Muscle of back (tissue), 11 donors: ENCODE data around the gene HOTAIR. TPM values are rescaled to one million over a fixed set of nuclear protein-coding genes. Genes with fewer than 3 reads are reported as not detected.

Experiments
- DNase-seq, 3 donors: peaks; one replicate each; pipeline versions ENCODE4 v3.0.0 to v3.0.0-alpha.2; 2013
- polyA plus RNA-seq, 10 donors: library from polyadenylated mRNA; unstranded; fragments of 120-200 nt; gene quantifications; one replicate each; pipeline ENCODE4 v1.2.1, GENCODE V29; 2013; ENCODE audit not compliant: insufficient read length in 10 of 10

The HOTAIR gene
- polyA plus RNA-seq, 10 donors, result 0.05 to 7.9 (median 0.68) TPM; not detected in 4

DNA sequence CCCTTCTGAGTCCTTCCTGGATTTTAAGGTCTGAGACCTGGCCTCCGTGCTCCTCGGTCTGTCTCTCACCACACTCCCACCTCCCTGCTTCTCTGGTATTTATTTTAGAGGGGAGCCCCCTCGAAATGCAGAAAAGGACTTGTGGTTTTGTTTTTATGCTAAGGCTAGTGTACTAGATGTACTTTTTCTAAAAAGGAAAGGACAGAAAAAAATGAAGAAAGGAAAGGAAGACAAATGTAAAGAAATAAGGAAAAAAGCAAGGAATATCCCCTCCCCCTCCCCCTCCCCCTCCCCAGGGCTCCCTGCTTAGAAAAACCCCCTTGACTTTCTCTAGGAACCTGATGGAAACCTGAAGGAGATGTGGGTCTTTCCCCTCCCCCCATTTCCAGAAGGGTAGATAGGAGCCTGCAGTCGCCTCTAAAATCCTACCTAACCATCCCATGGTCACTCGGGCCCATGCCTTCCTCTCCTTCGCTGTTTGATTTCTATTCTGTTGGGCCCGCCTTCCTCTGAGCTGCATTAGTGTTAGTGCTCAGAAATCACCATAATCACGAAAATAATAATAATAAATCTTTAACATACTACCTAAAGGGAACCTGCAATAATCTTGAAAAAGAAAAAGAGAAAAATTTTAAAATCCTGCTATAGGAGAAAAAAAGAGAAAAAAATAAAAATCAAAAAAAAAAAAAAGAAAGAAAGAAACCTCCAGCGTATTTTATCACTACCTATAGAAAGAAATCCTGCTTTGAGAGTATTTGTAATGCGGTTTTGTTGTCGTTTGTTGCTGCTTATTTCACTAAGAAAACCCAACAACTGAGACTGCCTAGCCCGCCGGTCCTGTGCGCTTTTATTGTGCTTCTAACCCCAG is 37.1 kb upstream of the HOTAIR start:
- no peak for DNase-seq

DNA sequence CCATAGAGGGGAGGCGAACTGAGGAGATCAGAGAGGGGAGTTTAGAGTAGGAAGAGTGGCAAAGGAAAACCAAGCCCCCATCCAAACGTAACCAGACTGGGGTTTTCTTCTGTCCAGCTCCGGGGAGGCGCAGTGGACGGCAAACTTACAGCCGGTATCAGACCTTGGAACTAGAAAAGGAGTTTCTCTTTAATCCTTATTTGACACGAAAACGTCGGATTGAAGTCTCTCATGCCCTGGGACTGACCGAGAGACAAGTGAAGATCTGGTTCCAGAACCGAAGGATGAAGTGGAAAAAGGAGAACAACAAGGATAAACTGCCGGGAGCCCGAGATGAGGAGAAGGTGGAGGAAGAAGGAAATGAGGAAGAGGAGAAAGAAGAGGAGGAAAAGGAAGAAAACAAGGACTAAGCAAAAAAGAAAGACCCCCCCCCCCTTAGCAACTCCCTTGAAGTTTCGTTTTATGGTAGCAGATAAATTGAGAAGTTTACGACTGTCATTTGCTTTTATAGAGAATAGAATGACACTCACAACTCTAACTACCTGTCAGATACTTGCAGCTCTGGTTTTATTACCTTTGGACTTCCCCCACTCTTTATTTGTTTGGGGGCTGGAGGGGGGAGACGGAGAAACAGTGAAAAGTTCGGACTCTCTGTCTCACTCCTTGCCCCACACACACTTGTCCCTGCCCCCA is 36.4 kb upstream of the HOTAIR start:
- no peak for DNase-seq

DNA sequence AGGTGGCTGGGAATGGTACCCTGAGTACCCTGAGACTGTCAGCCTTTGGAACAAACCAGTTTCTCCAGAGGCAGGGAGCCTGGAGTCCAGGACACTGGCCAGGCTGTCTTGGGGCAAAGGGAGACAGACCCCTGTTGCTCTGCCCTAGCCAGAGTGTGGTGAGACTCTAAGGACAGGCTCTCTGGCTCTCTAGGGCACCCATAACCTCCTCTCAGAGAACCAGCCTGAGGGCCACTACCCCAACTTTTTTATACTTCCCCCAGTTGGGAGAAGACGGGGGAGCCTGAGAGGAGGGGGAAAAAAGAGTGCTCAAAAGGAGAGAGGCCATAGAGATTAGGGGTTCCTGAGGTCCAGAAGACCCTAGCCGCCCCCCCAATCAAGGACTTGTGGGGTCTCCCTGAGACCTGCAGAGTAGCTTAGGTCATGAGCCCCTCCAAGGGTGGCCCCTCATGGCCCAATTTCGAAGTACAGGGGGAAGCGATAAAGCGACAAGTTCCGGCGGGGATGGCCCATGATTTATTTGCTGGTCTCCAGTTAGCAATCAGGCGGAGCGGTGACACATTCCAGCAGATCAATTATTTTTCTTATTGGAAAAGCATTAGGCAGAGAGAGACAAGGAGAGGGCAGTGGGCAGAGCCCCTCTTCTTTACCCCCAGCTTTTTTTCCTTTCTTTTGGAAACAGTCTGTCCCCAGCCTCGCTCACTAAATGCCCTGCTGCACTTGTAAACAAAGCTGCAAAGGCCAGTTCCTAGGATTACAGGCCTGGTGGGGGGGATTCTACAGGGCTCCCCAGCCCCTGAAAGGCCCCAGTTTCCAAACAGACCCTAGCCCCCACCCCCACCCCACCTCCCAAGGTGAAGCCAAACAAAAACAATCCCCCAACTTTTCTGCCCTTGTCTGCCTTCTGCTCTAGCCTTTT is 35.6 kb upstream of the HOTAIR start:
- no peak for DNase-seq

DNA sequence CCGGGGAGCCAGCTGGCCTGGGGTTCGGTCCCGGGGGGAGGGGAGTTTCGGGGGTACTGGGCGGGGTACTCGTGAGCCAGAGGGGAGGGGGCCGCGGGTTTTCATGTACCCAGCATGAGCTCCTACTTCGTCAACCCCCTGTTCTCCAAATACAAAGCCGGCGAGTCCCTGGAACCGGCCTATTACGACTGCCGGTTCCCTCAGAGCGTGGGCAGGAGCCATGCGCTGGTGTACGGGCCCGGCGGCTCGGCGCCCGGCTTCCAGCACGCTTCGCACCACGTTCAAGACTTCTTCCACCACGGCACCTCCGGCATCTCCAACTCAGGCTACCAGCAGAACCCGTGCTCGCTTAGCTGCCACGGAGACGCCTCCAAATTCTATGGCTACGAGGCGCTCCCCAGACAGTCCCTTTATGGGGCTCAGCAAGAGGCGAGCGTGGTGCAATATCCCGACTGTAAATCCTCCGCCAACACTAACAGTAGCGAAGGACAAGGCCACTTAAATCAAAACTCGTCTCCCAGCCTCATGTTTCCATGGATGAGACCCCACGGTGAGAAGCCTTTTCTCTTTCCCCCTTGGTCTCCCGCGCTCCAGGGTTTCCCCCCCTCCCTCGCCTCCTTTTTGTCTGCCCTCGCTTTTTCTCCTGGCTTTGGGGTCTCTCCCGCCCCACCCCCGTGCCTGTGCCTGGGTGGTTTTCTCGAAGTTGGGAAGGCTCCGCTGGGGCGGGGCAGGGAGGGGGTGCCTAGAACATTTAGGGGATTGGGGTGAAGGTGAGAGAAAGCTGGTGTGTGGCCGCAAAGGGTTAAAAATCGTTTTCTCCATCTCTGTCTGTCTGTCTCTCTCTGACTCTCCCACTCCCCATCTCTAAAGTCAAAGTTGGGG is 34.7 kb upstream of the HOTAIR start:
- DNase-seq, result peak in 1 of 3 donors; percentile 69

DNA sequence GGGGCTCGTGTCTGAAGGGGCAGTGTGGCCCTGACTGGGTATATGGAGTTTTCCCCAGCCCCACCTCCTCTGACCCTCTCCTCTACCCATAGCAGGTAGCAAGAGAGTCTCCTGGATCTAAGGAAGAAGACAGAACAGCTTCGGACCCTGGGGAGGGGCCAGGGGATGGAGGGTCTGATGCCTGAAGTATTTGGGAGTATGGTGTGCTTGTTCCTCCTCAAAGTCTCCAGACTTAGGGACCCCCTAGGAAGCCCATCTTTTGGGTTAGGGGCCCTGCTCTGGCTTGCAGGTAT is 33.5 kb upstream of the HOTAIR start:
- DNase-seq, result no peak

DNA sequence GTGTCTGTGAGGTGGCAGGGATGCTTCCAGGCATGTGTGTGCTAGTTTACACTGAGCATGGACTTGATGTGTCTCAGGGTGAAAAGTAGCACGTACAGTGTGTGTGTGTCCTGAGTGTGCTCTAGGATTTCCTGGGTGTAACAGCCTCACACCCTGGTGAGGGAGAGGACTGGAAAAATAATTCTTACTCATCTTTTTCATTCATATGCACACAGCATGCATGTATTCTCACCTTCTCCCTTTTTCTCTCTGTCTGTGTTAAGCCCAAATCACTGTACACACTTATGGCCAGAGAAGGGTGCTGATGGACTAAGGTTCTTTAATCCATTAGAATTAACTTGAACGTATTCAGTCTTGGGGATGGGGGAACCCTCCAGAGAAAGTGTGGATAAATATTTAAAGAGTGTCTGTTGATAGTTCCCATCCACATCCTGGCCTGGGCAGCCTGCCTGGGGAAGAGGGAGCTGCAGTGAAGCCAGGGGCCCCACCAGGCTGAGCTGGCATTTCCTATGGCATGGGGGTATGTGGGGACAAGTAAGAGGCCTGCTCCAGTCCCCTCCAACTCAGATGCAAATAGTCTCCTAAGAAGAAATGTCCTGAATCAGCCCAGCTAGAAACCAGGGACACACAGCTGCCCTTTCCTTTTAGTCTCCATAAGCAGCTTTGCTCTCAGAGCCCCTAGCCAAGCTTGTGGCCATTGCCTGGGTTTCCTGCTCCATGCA is 32.9 kb upstream of the HOTAIR start:
- no peak for DNase-seq

DNA sequence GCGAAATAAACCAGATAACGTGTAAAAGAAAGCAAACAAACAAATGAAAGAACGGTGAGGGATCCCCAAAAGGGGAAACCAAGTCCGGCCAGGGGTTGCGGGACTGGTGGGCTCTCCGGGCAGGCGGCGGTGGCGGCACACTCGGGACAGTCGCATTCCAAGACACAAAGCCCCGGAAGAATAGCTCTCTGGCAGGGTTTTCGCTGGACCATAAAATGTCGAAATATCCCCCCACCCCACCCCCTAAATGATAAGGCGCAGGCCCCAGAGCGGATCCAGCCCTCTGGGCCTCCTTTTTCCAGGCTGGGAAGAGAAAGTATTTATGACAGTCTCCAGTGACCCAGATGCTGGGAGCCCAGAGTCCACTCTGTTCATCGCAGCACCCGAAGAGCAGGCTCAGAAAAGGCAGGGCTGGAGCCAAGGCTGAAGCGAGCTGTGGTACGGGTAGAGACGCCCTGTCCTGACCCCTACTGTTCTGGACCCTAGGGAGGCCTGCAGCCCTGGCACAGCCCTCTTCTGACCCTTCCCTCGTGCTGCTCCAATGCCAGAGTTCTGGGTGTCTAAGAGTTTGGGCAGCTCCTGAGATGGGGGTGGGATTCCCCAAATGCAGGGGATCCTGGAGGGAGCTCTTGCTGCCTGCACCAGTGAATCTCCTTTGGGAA is 31.9 kb upstream of the HOTAIR start:
- no peak for DNase-seq

DNA sequence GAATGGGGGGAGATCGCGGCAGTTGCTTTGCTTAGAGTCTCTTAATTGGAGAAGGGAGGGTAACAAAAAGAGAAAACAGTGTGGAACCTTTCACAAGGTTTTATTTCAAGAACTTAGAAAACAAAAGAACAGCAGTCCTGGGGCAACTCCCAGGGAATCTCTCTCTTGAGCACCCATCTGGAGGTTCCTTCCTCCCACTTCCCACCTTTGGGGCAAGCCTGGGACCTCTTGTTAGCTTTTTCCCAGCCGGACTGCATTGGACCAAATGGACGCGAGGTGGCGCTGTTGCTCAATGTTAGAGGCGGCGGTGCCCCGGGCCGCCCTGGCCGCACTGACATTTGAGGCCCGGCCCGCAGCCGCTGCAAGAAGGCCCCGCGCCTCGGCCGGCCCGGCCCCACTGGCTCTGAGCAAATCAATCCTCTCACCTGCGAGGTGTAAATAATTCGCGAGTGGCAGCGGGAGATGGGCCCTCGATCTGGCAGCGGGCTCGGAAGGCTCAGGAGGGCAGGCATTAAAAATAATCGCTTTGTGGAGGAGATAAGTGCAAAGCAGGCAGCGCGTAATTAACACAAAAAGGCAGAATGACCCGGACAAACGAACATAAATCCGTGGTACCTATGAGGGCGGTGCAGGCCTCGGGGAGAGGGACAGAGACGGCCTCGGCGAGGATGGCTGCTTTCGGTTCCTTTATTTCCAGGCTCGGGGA is 31.3 kb upstream of the HOTAIR start:
- DNase-seq, result peak; percentile 86 to 96 (median 90)

DNA sequence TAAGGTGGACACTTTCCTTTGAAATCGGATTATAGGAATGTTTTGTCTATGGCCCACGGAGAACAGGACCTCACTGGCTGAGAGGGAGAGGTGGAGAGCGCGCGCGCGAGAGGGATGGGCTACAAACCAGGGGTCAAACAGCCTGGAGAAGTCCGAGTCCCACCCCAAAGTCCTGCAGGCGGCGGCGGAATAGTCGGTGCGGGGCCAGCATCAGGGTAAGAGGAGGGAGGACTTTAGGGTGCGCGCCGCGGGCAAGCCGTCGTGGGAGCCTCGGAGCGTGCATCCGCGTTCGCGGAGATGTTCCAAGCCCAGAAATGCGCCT is 30.7 kb upstream of the HOTAIR start:
- peak in 1 of 3 donors; percentile 74 for DNase-seq

DNA sequence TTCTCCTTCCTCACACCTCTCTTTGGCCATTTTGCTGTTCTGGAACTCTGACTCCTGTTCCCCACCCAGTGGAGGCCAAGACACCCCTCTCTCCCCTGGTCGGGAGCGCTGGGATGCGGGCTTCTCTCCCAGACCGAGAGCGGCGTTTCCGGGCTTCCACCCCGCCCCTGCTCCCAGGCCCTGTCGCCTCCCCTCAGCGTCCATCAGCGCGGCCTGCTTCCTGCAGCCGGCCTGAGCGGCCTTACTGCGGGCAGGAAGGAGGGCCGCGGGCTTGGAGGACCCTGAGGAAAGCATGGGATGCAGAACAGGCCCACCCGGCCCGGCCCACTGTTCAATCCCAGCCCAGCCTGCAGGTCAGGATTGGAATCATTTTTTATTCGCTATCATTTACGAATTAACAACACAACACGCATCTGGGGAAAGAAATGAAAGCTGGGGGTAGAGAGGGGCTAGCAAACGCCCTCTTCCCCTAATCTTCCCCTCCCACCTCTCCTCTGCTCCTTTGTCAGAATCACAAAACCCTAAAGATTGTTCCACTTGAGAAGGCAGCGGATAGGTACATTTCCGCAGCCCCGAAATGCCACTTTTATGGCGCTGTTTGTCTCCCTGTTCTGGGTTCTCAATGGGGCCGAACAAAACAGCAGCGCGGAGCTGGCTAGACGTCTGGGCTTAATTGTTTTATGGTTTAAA is 30.2 kb upstream of the HOTAIR start:
- DNase-seq, result peak in 1 of 3 donors; percentile 89

DNA sequence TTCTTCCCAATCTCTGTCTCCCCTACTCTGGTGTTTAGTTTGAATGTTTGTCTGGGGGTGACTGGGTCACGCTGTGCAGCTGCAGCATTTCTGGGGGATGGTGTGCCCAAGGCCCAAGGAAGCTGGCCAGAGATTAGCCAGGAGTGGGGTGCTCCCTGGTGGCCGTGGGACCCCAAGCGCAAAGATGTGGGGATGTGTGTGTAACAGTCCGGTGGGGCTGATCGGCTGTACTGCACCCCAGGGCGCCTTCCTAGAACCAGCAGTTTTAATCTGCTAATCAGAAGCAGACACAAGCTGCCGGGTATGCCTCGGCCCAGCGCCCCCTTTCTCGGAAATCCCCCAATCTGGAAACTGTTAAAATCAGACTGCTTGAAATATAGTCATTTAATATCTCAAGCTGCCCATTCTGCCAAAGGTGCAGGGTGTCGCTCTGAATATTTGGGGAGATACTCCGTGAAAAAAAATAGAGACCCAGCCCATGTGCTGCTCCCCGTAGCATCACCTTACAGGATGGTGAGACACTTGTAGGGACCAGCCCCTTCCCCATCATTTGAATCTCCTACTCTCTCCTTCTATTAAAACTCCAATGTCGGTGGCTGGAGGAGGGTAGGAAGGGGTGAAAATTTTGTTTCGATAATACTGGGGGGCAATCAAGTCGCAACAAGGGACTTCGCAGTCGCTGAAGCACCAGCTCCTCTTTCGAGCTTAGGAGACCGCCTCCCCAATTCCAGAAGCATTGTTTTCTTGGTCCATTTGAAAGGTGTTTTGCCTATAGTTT is 29.5 kb upstream of the HOTAIR start:
- no peak for DNase-seq

DNA sequence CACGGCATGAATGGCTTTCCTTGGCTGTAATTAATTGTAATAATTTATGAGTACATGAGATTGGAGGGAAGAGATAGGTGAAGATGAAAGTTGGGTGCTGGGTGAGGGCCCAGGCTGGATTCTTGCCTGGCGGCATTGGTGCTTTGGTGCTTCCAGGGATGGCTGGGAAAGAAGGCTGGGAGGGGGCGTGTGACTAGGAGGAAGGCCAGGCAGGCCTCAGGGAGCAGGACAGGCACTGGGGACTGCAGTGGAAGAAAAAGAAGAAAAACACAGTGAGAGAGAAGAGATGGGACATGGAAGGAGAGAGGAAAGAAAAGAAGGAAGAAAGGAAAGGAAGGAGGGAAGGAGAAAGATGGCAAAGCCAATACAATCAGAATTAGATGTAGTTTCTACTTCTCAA is 28.9 kb upstream of the HOTAIR start:
- DNase-seq, result no peak

DNA sequence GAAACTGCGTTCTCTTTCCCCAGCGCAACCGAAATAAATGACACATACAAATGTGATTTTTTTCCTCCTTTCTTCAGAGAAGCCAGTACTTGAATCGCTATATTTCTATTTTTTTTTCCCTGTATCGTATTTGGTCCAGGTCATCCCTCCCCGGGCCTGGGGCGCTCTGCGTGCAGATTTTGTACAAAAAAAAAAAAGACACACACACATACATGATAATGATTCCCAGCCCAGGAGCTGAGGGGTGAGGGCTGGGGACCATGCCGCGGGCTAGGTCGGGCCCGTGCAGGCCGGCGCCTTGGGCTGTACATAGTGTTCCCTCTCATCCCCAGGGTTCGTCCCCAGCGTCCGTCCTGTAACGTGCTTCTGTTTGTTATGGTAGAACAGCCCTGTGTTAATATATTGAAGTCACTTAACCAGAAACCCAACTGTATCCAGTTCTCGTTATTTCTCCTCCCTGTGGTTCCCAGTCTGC is 28.2 kb upstream of the HOTAIR start:
- DNase-seq, result peak in 1 of 3 donors; percentile 67

DNA sequence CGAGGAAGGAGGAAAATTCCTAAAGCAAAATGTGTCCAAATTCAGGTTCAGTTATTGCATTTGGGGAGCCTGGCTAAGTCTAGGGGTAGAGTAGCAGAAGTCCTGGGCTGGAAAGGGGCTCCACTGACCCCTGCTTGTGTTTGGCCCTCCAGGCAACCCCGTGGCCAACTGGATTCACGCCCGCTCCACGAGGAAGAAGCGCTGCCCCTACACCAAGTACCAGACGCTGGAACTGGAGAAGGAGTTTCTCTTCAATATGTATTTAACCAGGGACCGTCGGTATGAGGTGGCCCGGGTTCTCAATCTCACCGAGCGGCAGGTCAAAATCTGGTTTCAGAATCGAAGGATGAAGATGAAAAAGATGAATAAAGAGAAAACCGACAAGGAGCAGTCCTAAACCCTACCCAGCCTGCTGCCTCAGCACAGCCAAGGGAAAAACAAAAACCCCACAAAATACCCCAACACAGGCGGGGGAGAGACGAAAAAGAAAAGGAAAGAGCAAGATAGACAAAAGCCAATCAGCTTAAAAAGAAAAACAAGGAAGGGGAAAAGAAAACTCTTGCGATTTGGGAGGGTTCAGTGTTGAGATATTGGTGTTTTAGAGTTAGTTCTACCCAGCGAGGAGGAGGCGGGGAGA is 27.6 kb upstream of the HOTAIR start:
- DNase-seq, result peak in 1 of 3 donors; percentile 69

DNA sequence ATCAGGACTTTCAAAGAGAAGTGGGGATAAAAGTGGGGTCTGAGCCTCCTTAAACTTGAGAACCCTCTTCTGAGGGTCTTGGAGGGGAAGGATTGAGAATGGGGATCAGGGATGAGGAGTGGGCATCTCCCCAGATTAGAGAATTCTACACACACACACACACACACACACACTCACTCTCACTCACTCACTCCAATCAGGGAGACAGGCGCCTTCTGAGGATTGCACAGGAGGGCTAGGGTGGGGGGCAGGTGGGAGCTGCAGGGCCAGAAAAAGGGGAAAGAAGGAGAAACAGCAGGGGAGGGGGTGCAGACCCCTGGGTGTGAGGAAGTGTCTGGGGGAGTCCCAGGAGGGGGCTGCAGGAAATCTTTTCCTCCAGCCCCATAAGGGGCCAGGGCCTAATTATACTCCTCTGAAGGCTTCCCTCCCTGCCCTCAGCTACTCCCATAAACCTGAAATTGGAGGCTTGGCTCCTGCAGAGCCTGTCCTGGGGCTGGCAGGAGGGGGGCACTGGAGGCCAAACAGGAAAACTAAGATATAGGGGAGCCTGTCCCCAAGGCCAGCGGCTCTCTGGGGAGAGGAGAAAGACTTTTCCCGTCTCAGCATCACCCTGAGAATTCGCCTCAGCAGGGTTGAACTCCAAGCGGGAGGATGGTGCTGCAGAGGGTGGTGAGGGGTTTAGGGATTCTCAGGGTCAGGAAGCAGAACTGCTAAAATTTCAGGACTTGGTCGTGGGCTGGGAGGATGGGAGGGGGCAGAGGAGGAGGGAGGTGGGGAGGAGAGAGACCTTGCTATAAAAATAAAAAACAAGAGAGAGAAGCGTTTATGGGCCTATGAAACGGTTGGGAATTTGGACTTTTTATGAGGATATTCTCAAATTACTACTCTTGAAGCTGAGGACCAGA is 26.8 kb upstream of the HOTAIR start:
- DNase-seq, result no peak
